ENCODE results near the gene SRGAP1.
"Not testable (repeated sequence)": the region's sequence is repeated elsewhere in the genome, so short reads cannot be mapped to it uniquely, and the experiment has no call there.

The SRGAP1 gene

GRCh38 chr12:64061868-64062375, 217.4 kb downstream of the SRGAP1 start:
- DNase-seq: no peak

GRCh38 chr12:64063121-64063520, 218.6 kb downstream of the SRGAP1 start:
- DNase-seq: no peak

GRCh38 chr12:64064240-64064639, 219.7 kb downstream of the SRGAP1 start:
- DNase-seq: no peak

- DNase-seq: no peak
These were observed 220.2 kb downstream of the SRGAP1 start for GRCh38 chr12:64064706-64065105.

GRCh38 chr12:64065881-64066451, 221.5 kb downstream of the SRGAP1 start:
- DNase-seq: no peak

GRCh38 chr12:64066776-64067175, 222.3 kb downstream of the SRGAP1 start:
- DNase-seq: no peak

- no peak for DNase-seq
These were observed 226.0 kb downstream of the SRGAP1 start for GRCh38 chr12:64070454-64070853.

- no peak for DNase-seq
These were observed 228.5 kb downstream of the SRGAP1 start for GRCh38 chr12:64072916-64073575.

GRCh38 chr12:64076565-64076964, 232.1 kb downstream of the SRGAP1 start:
- not testable (repeated sequence) for DNase-seq

- DNase-seq: no peak
These were observed 233.4 kb downstream of the SRGAP1 start for GRCh38 chr12:64077922-64078321.

GRCh38 chr12:64080319-64081007, 236.0 kb downstream of the SRGAP1 start:
- DNase-seq: no peak

- DNase-seq: no peak
These were observed 236.5 kb downstream of the SRGAP1 start for GRCh38 chr12:64081008-64081404.

- no peak for DNase-seq
These were observed 237.6 kb downstream of the SRGAP1 start for GRCh38 chr12:64082116-64082515.

- no peak for DNase-seq
These were observed 238.4 kb downstream of the SRGAP1 start for GRCh38 chr12:64082866-64083268.

GRCh38 chr12:64083285-64084210, 239.0 kb downstream of the SRGAP1 start:
- peak; percentile 7 for DNase-seq

GRCh38 chr12:64085154-64085553, 240.7 kb downstream of the SRGAP1 start:
- DNase-seq: no peak

- no peak for DNase-seq
These were observed 241.5 kb downstream of the SRGAP1 start for GRCh38 chr12:64085996-64086395.

GRCh38 chr12:64086946-64087345, 242.4 kb downstream of the SRGAP1 start:
- no peak for DNase-seq

GRCh38 chr12:64087761-64088160, 243.3 kb downstream of the SRGAP1 start:
- no peak for DNase-seq

GRCh38 chr12:64088431-64089349, 244.2 kb downstream of the SRGAP1 start:
- peak; percentile 40 for DNase-seq

- DNase-seq: no peak
These were observed 245.5 kb downstream of the SRGAP1 start for GRCh38 chr12:64090047-64090446.

- DNase-seq: no peak
These were observed 246.7 kb downstream of the SRGAP1 start for GRCh38 chr12:64091186-64091585.

Data from RPMI8226 (cell line).